ENCODE results near the gene GKN2.

The GKN2 gene

DNA sequence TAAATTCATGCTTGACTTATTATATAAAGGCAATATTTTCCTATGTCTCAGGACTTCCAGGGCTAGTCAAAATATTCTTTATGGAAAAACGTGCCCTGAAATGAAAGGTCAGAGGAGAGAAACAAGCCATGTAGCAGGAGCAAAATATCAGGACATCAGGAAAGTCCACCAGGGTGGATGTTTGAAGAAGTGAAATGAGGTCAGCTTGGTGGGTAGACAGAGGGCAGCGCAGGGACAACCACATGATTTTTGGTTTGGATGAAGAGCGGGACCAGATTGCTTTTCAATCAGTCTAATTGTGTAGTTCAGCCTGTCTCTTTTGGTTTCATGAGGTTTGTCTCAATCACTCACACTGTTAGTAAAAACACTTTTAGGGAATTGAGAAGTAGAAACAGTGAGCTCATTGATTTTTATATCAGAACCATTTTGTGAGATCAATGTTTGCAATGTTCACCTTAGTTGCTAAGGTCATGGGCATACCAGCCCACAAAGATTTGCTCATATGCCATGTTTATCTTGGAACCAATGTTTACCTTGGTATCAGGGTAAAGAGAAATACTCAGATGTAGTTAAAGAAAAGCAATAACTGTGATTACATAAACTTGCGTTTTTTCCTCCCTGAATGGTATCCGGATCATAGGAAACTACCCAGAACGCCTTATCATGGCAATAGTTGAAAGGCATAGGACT lies 32.1 kb downstream of the GKN2 start:
- H3K36me3 ChIP-seq (ENCODE audit: control insufficient read depth, insufficient read depth, low read length), result no peaks in the 10 kb centered on the region
- H3K9me3 ChIP-seq (ENCODE audit: control insufficient read depth, low read length), result no peaks in the 10 kb centered on the region
- WGBS, 2 experiments (ENCODE audit: insufficient coverage in 2 of 2), result 88 to 92% methylated on average over 2 to 4 of the region's 6 CpGs
- H3K4me3 ChIP-seq (ENCODE audit: extremely low read depth, insufficient read depth, low read length, poor library complexity, severe bottlenecking), result no peak overlapping the region
- H3K27ac ChIP-seq (ENCODE audit: low read depth, low read length, severe bottlenecking), result no peak overlapping the region
- H3K4me1 ChIP-seq (ENCODE audit: control insufficient read depth, insufficient read depth, low read length, poor library complexity, severe bottlenecking), result peaks cover 3% of the 10 kb centered on the region

DNA sequence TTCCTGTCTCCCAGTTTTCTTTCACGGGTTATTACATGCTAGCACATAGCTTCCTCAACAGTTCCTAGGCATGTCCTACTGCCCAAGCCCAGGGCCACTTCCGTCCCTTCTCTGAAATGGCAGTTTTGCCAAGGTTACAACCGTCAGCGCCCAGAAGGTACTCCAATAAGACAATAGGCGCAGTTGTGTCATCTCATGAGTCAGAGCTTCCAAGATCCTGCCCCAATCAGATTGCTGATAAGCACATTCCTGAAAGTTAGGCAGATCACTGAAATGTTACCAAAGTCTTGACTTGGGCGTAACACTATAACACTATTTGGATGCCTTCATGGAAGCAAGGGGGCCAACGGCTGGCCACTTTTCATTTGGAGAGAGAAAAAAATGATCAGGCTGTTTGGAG lies 34.2 kb downstream of the GKN2 start:
- H3K36me3 ChIP-seq (ENCODE audit: control insufficient read depth, insufficient read depth, low read length), result no peaks in the 10 kb centered on the region
- H3K4me1 ChIP-seq (ENCODE audit: control insufficient read depth, insufficient read depth, low read length, poor library complexity, severe bottlenecking), result peaks cover 3% of the 10 kb centered on the region
- no peak overlapping the region for H3K4me3 ChIP-seq (ENCODE audit: extremely low read depth, insufficient read depth, low read length, poor library complexity, severe bottlenecking)
- H3K9me3 ChIP-seq (ENCODE audit: control insufficient read depth, low read length), result no peaks in the 10 kb centered on the region
- WGBS, 2 experiments (ENCODE audit: insufficient coverage in 2 of 2), result 84 to 95% methylated on average over 4 to 5 of the region's 7 CpGs
- no peak overlapping the region for H3K27ac ChIP-seq (ENCODE audit: low read depth, low read length, severe bottlenecking)

DNA sequence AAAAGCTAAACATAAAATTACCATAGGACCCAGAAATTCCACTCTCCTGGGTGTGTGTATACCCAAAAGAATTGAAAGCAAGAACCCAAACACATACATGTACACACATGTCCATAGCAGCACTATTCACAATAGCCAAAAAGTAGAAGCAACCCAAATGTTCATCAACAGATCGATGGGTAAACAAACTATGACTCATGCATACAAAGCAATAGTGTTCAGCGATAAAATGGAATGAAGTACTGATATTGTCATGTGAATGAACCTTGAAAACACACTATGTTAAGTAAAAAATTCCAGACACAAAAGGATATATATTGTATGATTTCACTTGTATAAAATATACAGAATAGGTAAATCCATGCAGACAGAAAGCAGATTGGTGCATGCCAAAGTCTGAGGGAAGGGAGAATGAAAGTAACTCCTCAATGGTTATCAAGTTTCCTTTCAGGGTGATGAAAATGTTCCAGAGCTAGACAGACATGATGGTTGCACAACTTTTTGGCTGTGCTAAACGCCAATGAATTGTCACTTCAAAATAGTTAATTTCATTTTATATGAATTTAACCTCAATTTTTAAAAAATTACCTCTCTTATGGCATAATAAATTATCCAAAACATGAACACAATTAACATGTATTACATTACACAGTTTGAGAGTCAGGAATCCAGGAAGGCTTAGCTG lies 35.5 kb downstream of the GKN2 start:
- H3K9me3 ChIP-seq (ENCODE audit: control insufficient read depth, low read length), result no peaks in the 10 kb centered on the region
- no CpG with 5 or more reads among the region's 3 CpGs for WGBS, 2 experiments (ENCODE audit: insufficient coverage in 2 of 2)
- H3K4me1 ChIP-seq (ENCODE audit: control insufficient read depth, insufficient read depth, low read length, poor library complexity, severe bottlenecking), result peaks cover 3% of the 10 kb centered on the region

DNA sequence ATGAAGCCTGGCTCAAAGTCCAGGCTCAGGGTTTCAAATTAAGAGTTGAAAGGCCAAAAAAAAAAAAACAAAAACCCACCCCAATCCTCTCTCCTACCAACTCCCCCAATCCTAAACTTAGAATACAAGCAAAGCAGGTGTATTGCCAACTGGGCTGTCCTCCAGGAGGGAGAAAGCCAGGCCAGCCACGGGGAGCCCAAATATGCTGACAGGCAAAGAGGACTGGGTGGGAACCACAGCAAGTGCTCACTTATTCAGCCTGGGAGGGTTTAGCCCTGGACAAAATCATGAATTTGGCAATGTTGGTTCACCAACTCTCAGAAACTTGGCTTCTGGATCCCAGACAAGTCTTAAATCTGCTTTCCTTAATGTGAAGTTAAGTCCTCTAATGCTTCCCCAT lies 36.5 kb downstream of the GKN2 start:
- Histone ChIP-seq H3K4me3 (ENCODE audit: extremely low read depth, insufficient read depth, low read length, poor library complexity, severe bottlenecking) (no peak overlapping the region), H3K27ac (ENCODE audit: low read depth, low read length, severe bottlenecking) (no peak overlapping the region), H3K9me3 (ENCODE audit: control insufficient read depth, low read length) (no peaks in the 10 kb centered on the region), H3K36me3 (ENCODE audit: control insufficient read depth, insufficient read depth, low read length) (no peaks in the 10 kb centered on the region), H3K4me1 (ENCODE audit: control insufficient read depth, insufficient read depth, low read length, poor library complexity, severe bottlenecking) (peaks cover 3% of the 10 kb centered on the region)
- 86 to 100% methylated on average over 1 of the region's 1 CpG for WGBS, 2 experiments (ENCODE audit: insufficient coverage in 2 of 2)

More for the DNA sequence above, 35.5 kb downstream of the GKN2 start:
- Histone ChIP-seq H3K36me3 (ENCODE audit: control insufficient read depth, insufficient read depth, low read length) (no peaks in the 10 kb centered on the region), H3K4me3 (ENCODE audit: extremely low read depth, insufficient read depth, low read length, poor library complexity, severe bottlenecking) (no peak overlapping the region), H3K27ac (ENCODE audit: low read depth, low read length, severe bottlenecking) (no peak overlapping the region)

DNA sequence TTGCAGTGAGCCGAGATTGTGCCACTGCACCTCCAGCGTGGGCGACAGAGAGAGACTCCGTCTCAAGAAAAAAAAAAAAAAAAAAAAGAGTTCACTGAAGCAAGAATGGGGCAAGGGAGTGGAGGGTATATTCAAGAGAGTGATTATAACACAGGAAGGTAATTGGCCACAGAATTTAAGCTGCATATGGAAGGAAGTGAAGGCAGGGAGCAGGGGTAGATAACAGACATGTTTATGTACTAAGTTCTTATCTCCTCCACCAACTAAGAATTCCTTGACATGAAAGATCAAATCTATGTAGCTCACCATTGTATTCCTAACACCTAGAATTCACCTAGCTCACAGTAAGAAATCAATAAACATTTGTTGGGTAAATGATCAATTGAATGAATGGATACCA lies 37.3 kb downstream of the GKN2 start:
- H3K36me3 ChIP-seq (ENCODE audit: control insufficient read depth, insufficient read depth, low read length), result no peaks in the 10 kb centered on the region
- no peak overlapping the region for H3K4me3 ChIP-seq (ENCODE audit: extremely low read depth, insufficient read depth, low read length, poor library complexity, severe bottlenecking)
- H3K9me3 ChIP-seq (ENCODE audit: control insufficient read depth, low read length), result no peaks in the 10 kb centered on the region
- WGBS, 2 experiments (ENCODE audit: insufficient coverage in 2 of 2), result 92% methylated on average over 4 of the region's 4 CpGs; no CpG with 5 or more reads in 1 of the 2 experiments
- peaks cover 3% of the 10 kb centered on the region for H3K4me1 ChIP-seq (ENCODE audit: control insufficient read depth, insufficient read depth, low read length, poor library complexity, severe bottlenecking)
- no peak overlapping the region for H3K27ac ChIP-seq (ENCODE audit: low read depth, low read length, severe bottlenecking)

DNA sequence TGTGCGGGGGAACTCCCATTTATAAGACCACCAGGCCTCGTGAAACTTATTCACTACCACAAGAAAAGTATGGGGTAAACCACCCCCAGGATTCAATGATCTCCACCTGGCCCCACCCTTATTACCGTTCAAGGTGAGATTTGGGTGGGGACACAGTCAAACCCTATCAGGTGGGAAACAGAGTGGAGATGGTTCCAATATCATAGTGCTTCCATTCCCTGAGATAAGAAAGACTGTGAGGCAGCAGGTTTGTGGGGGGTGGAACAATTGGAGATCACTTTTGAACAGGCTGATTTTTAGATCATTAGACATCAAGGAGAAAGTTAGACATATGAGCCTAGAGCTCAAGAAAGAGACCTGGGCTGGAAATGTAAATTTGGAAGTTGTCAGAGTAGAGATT lies 39.3 kb downstream of the GKN2 start:
- Histone ChIP-seq H3K9me3 (ENCODE audit: control insufficient read depth, low read length) (no peaks in the 10 kb centered on the region), H3K4me1 (ENCODE audit: control insufficient read depth, insufficient read depth, low read length, poor library complexity, severe bottlenecking) (peaks cover 8% of the 10 kb centered on the region), H3K27ac (ENCODE audit: low read depth, low read length, severe bottlenecking) (no peak overlapping the region), H3K36me3 (ENCODE audit: control insufficient read depth, insufficient read depth, low read length) (no peaks in the 10 kb centered on the region), H3K4me3 (ENCODE audit: extremely low read depth, insufficient read depth, low read length, poor library complexity, severe bottlenecking) (no peak overlapping the region)
- WGBS, 2 experiments (ENCODE audit: insufficient coverage in 2 of 2), result 67% methylated on average over 1 of the region's 3 CpGs; no CpG with 5 or more reads in 1 of the 2 experiments

DNA sequence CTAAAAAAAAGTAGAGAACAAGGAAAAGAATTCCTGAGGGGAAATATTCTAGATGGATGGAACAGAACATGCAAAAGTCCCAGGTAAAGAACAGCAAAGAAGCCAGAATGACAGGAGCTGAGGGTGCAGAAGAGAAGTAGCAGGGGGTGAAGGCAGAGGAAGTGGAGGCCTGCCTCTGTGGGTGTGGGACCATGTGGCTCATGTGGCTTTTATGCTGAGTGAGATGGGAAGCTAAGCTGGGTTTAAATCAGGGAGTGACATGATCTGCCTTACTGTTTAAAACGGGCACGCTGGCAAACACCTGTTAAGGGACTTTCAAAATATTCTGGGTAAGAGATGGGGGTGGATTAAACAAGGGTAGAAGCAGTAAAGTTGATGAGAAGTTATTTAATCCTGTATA lies 40.0 kb downstream of the GKN2 start:
- H3K27ac ChIP-seq (ENCODE audit: low read depth, low read length, severe bottlenecking), result no peak overlapping the region
- H3K4me1 ChIP-seq (ENCODE audit: control insufficient read depth, insufficient read depth, low read length, poor library complexity, severe bottlenecking), result peaks cover 10% of the 10 kb centered on the region
- H3K4me3 ChIP-seq (ENCODE audit: extremely low read depth, insufficient read depth, low read length, poor library complexity, severe bottlenecking), result no peak overlapping the region
- WGBS, 2 experiments (ENCODE audit: insufficient coverage in 2 of 2), result 71 to 75% methylated on average over 2 of the region's 2 CpGs
- H3K36me3 ChIP-seq (ENCODE audit: control insufficient read depth, insufficient read depth, low read length), result no peaks in the 10 kb centered on the region
- H3K9me3 ChIP-seq (ENCODE audit: control insufficient read depth, low read length), result no peaks in the 10 kb centered on the region

DNA sequence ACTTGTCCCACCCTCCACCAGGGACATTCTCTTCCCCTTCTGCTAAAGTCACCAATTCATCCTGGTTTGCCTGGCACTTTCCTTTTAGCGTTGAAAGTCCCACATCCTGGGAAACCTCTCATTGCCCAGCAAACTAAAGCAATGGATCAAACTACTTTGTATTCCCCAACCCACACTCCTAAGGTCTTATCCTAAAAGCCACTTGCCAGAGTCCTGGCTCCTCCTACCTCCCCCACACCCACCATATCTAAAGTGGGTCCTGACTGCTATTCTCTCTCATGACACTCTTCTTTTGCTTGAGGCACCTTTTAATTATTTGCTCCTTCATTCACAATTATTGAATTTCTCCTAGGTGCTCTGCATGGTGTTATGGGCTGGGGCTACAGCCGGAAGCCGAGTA lies 40.6 kb downstream of the GKN2 start:
- 97 to 100% methylated on average over 1 to 3 of the region's 3 CpGs for WGBS, 2 experiments (ENCODE audit: insufficient coverage in 2 of 2)
- no peaks in the 10 kb centered on the region for H3K9me3 ChIP-seq (ENCODE audit: control insufficient read depth, low read length)
- no peak overlapping the region for H3K27ac ChIP-seq (ENCODE audit: low read depth, low read length, severe bottlenecking)
- H3K36me3 ChIP-seq (ENCODE audit: control insufficient read depth, insufficient read depth, low read length), result no peaks in the 10 kb centered on the region
- no peak overlapping the region for H3K4me3 ChIP-seq (ENCODE audit: extremely low read depth, insufficient read depth, low read length, poor library complexity, severe bottlenecking)
- H3K4me1 ChIP-seq (ENCODE audit: control insufficient read depth, insufficient read depth, low read length, poor library complexity, severe bottlenecking), result peaks cover 10% of the 10 kb centered on the region

DNA sequence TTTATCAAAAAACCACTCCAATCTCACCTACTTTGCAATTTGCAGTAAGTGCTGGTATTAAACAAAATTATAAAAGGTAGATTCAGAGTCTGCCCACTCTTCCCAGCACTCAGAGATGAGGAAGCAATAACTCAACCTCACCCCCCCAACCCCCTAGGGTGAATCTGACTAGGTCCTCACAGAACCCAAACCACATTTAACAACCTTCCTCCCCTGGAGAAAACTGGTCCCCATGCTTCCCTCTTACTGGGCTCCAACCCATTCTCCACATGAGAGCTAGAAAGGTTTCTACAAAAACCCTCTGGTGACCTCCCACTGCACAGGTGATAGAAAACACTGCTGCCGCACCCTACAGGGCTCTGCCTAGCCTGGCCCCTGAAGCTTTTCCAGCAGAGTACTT lies 41.0 kb downstream of the GKN2 start:
- 89 to 100% methylated on average over 1 of the region's 1 CpG for WGBS, 2 experiments (ENCODE audit: insufficient coverage in 2 of 2)
- Histone ChIP-seq H3K4me1 (ENCODE audit: control insufficient read depth, insufficient read depth, low read length, poor library complexity, severe bottlenecking) (peaks cover 10% of the 10 kb centered on the region), H3K36me3 (ENCODE audit: control insufficient read depth, insufficient read depth, low read length) (no peaks in the 10 kb centered on the region), H3K4me3 (ENCODE audit: extremely low read depth, insufficient read depth, low read length, poor library complexity, severe bottlenecking) (no peak overlapping the region), H3K27ac (ENCODE audit: low read depth, low read length, severe bottlenecking) (no peak overlapping the region), H3K9me3 (ENCODE audit: control insufficient read depth, low read length) (no peaks in the 10 kb centered on the region)

DNA sequence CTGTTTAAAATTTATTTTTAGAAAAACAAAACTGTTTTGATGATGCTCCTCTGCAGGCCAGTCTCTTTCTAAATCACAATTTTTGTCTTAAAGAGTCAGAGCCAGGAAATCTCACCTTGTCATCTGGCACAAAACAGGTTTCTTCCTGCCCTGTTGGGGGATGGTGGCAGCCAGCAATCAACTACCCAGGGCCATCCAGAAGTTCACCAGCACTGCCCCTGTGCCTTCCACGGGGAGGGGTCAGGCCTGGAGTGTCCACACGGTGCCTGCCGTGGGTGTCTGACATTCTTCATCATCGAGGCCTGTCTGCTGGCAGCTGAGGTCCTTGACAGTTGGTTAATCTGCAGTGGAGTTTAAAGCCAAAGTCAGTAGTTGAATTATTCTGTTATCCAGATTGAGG lies 41.4 kb downstream of the GKN2 start:
- 69 to 78% methylated on average over 4 of the region's 4 CpGs for WGBS, 2 experiments (ENCODE audit: insufficient coverage in 2 of 2)
- Histone ChIP-seq H3K9me3 (ENCODE audit: control insufficient read depth, low read length) (no peaks in the 10 kb centered on the region), H3K4me1 (ENCODE audit: control insufficient read depth, insufficient read depth, low read length, poor library complexity, severe bottlenecking) (peaks cover 10% of the 10 kb centered on the region), H3K36me3 (ENCODE audit: control insufficient read depth, insufficient read depth, low read length) (no peaks in the 10 kb centered on the region), H3K27ac (ENCODE audit: low read depth, low read length, severe bottlenecking) (no peak overlapping the region), H3K4me3 (ENCODE audit: extremely low read depth, insufficient read depth, low read length, poor library complexity, severe bottlenecking) (no peak overlapping the region)
